Right atrium auricular region (tissue), 2 donors: ENCODE results near the gene NRDE2. TPM values are rescaled to one million over a fixed set of nuclear protein-coding genes. Genes with fewer than 3 reads are reported as not detected.

Source experiments
- DNase-seq: peaks from one replicate; pipeline ENCODE4 v3.0.0-alpha.2; 2019; ENCODE audit warnings: low spot score
- H3K27ac ChIP-seq, 2 donors: fragments of 200-600 bp; sonication (generic); 1 replicate in 1 of 2; 2 replicates in 1 of 2; pipeline ENCODE4 v1.5.1; 2016 to 2019
- H3K27me3 ChIP-seq, 2 donors: fragments of 200-600 bp; sonication (generic); one replicate each; pipeline versions ENCODE4 v1.5.1 to v1.6.0; 2017 to 2019
- H3K36me3 ChIP-seq: fragments of 200-600 bp; sonication (generic); one replicate; pipeline ENCODE4 v1.5.1; 2016
- H3K4me1 ChIP-seq, 2 donors: fragments of 200-600 bp; sonication (generic); one replicate each; pipeline versions ENCODE4 v1.5.1 to v1.6.0; 2017 to 2019
- H3K4me3 ChIP-seq, 2 donors: fragments of 200-600 bp; sonication (generic); 1 replicate in 1 of 2; 2 replicates in 1 of 2; pipeline ENCODE4 v1.5.1; 2017 to 2019; ENCODE audit warnings: mild to moderate bottlenecking in 1 of 2, moderate library complexity in 1 of 2
- H3K9me3 ChIP-seq, 2 donors: fragments of 200-600 bp; sonication (generic); one replicate each; pipeline ENCODE4 v1.5.1; 2019
- total RNA-seq, 2 donors: library from RNA; depleted of rRNA; stranded (reverse); fragments of >200 nt; gene quantifications; one replicate each; pipeline ENCODE4 v1.1.0, GENCODE V29; 2016
- TF ChIP-seq, protein P1 (sequence below), 2 donors: fragments of 200-600 bp; sonication (generic); IDR thresholded peaks; one replicate each; pipeline ENCODE4 v1.5.1; 2019; ENCODE audit warnings: antibody characterized with exemption in 2 of 2

NRDE2 gene
- total RNA-seq, 2 donors from 2014 or later = 5.9 to 6.9 TPM

DNA sequence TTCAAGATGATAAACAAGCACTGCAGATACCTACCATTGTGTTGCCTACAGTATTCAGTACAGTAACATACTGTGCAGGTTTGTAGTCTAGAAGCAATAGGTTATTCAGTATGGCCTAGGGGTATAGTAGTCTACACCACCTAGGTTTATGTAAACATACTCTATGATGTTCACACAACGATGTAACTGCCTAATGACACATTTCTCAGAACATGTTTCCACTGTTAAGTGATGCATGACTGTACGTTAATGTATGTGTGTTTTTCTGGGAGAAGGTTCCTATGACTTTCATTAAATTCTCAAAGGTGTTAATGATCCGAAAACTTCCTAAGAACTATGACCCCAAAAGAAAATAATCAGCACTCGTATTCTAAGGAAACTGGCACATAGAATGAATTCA is 44.2 kb upstream of the NRDE2 start:
- Histone ChIP-seq H3K4me3 (no peak overlapping the region), H3K27ac (no peak overlapping the region), H3K9me3 (no peaks in the 10 kb centered on the region), H3K36me3 (no peaks in the 10 kb centered on the region), H3K27me3 (no peaks in the 10 kb centered on the region), H3K4me1 (peaks cover 0 to 3% of the 10 kb centered on the region in 2 donors)
- DNase-seq = no peak
- TF ChIP-seq, protein P1, sequence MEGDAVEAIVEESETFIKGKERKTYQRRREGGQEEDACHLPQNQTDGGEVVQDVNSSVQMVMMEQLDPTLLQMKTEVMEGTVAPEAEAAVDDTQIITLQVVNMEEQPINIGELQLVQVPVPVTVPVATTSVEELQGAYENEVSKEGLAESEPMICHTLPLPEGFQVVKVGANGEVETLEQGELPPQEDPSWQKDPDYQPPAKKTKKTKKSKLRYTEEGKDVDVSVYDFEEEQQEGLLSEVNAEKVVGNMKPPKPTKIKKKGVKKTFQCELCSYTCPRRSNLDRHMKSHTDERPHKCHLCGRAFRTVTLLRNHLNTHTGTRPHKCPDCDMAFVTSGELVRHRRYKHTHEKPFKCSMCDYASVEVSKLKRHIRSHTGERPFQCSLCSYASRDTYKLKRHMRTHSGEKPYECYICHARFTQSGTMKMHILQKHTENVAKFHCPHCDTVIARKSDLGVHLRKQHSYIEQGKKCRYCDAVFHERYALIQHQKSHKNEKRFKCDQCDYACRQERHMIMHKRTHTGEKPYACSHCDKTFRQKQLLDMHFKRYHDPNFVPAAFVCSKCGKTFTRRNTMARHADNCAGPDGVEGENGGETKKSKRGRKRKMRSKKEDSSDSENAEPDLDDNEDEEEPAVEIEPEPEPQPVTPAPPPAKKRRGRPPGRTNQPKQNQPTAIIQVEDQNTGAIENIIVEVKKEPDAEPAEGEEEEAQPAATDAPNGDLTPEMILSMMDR (IDR thresholded peaks at IDR 0.05) = no peak

DNA sequence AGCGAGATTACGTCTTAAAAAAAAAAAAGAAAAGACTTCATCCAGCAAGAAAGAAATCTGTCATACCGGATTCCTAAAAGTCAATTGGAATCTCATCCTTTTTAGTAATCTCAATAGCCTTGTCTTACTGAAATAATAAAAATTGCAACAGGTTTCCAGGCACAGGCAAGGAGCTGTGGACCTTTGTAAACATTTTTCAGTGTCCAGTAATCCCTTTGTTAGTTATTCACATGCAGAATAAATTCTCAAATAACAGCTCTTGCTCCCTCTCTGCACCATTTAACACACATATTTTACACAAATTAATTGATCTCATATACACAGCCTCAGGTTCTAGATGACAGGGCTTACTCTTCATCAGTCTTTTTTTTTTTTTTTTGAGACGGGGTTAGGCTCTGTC is 43.1 kb upstream of the NRDE2 start:
- no peaks in the 10 kb centered on the region for H3K4me1 ChIP-seq
- no peaks in the 10 kb centered on the region for H3K36me3 ChIP-seq
- H3K9me3 ChIP-seq = no peaks in the 10 kb centered on the region
- H3K27ac ChIP-seq = no peak overlapping the region
- H3K27me3 ChIP-seq = no peaks in the 10 kb centered on the region
- DNase-seq = no peak
- H3K4me3 ChIP-seq = no peak overlapping the region
- TF ChIP-seq, protein P1 (IDR thresholded peaks at IDR 0.05) = no peak

DNA sequence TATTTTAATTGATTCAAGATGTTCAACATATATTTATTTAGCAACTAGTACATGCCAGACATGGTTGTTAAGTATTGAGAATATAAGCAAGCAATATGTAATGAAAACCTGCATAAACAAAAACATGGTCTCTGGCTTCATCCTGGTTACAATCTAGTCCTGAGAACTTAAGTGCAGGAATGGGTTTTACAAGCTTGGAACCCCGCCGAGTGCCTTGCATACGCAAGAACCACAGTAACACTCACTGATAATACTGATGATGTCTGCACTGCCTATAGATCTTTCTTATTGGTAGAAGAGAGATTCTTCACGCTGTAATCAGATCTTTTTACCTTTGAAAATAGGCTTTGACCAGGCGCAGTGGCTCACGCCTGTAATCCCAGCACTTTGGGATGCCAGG is 42.1 kb upstream of the NRDE2 start:
- H3K27me3 ChIP-seq = no peaks in the 10 kb centered on the region
- DNase-seq = no peak
- no peak overlapping the region for H3K4me3 ChIP-seq
- H3K36me3 ChIP-seq = no peaks in the 10 kb centered on the region
- TF ChIP-seq, protein P1 (IDR thresholded peaks at IDR 0.05) = no peak
- no peaks in the 10 kb centered on the region for H3K4me1 ChIP-seq
- no peaks in the 10 kb centered on the region for H3K9me3 ChIP-seq
- H3K27ac ChIP-seq = no peak overlapping the region

DNA sequence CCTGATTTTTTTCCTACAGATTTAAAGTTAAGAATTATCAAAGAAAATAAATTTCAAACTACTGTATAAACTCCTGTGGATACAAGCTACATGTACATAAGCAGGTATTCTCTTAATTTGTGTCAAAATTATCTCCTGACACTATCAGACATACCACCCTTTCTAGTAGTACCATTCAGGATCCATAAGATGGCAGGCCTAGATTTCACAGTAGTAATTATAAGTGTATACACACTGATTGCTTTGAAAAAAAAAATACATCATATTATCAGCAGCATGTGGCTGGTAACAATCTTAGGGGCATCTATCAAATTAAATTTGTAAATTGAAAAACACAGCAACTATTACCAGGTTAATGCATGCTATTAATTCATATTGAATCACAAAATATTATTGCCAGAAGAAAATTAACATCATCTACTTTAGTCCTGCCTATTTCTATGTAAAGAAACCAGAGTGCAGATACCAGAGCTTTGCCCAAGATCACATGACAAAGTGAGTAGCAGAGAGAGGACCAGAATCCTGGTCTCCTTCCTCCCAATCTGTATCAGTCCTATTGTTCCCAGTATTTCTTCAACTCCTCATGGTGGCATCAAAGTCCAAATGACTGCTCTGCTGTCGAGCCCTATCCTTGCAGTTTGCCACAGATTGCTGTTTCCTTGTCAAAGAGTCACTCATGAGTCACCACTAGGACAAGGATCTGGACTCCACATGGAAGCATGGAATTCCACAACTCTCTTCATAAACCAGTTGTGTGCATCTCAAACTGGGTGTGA is 37.4 kb upstream of the NRDE2 start:
- DNase-seq = no peak
- Histone ChIP-seq H3K36me3 (no peaks in the 10 kb centered on the region), H3K27me3 (no peaks in the 10 kb centered on the region), H3K4me1 (no peaks in the 10 kb centered on the region), H3K27ac (no peak overlapping the region), H3K9me3 (no peaks in the 10 kb centered on the region), H3K4me3 (no peak overlapping the region)
- TF ChIP-seq, protein P1 (IDR thresholded peaks at IDR 0.05) = no peak

DNA sequence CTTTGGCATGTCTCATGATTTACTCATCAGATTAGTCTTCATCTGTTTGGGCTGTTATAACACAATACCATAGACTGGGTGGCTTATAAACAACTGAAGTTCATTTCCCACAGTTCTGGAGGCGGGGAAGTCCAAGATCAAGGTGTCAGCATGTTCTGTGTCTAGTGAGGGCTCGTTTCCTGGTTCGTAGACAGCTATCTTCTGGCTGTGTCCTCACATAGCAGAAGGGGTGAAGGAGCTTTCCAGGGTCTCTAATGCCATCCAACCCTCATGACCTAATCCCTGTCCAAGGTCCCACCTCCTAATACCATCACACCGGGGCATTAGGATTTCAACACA is 30.8 kb upstream of the NRDE2 start:
- H3K27me3 ChIP-seq = no peaks in the 10 kb centered on the region
- TF ChIP-seq, protein P1 (IDR thresholded peaks at IDR 0.05) = no peak
- DNase-seq = no peak
- H3K4me1 ChIP-seq = no peaks in the 10 kb centered on the region
- no peaks in the 10 kb centered on the region for H3K36me3 ChIP-seq
- H3K27ac ChIP-seq = no peak overlapping the region
- no peaks in the 10 kb centered on the region for H3K9me3 ChIP-seq
- no peak overlapping the region for H3K4me3 ChIP-seq
